Embryonic facial prominence (tissue), 1 donor: Measurements from ENCODE around the gene MAPK9.
"Not testable (repeated sequence)": the region's sequence is repeated elsewhere in the genome, so short reads cannot be mapped to it uniquely, and the experiment has no call there.

Experiments used
- DNase-seq: peaks from one replicate; pipeline ENCODE4 v3.0.0-alpha.2; 2016; ENCODE audit errors: extremely low spot score

Gene MAPK9

GRCh38 chr5:180326989-180327565 is 35.2 kb upstream of the MAPK9 start:
- no peak for DNase-seq

- DNase-seq: no peak
Observed at GRCh38 chr5:180324601-180324950, 32.7 kb upstream of the MAPK9 start.

GRCh38 chr5:180323941-180324600 is 32.2 kb upstream of the MAPK9 start:
- DNase-seq: no peak

GRCh38 chr5:180323160-180323559 is 31.3 kb upstream of the MAPK9 start:
- no peak for DNase-seq

GRCh38 chr5:180318456-180319089 is 26.7 kb upstream of the MAPK9 start:
- DNase-seq: no peak

- DNase-seq: no peak
Observed at GRCh38 chr5:180316586-180316985, 24.7 kb upstream of the MAPK9 start.

GRCh38 chr5:180315762-180316212 is 23.9 kb upstream of the MAPK9 start:
- DNase-seq: no peak

GRCh38 chr5:180313677-180314505 is 22.0 kb upstream of the MAPK9 start:
- peak; percentile 21 for DNase-seq

GRCh38 chr5:180311216-180311615 is 19.3 kb upstream of the MAPK9 start:
- DNase-seq: no peak

- no peak for DNase-seq
Observed at GRCh38 chr5:180306796-180307195, 14.9 kb upstream of the MAPK9 start.

- DNase-seq: no peak
Observed at GRCh38 chr5:180305481-180305880, 13.6 kb upstream of the MAPK9 start.

- no peak for DNase-seq
Observed at GRCh38 chr5:180304431-180305375, 12.8 kb upstream of the MAPK9 start.

- no peak for DNase-seq
Observed at GRCh38 chr5:180304016-180304292, 12.1 kb upstream of the MAPK9 start.

GRCh38 chr5:180303226-180304015 is 11.5 kb upstream of the MAPK9 start:
- DNase-seq: no peak

GRCh38 chr5:180302256-180302655 is 10.4 kb upstream of the MAPK9 start:
- DNase-seq: no peak

GRCh38 chr5:180301253-180301652 is 9.4 kb upstream of the MAPK9 start:
- no peak for DNase-seq

- no peak for DNase-seq
Observed at GRCh38 chr5:180299526-180299925, 7.6 kb upstream of the MAPK9 start.

GRCh38 chr5:180299014-180299413 is 7.1 kb upstream of the MAPK9 start:
- DNase-seq: not testable (repeated sequence)

- no peak for DNase-seq
Observed at GRCh38 chr5:180297587-180298282, 5.9 kb upstream of the MAPK9 start.

- DNase-seq: no peak
Observed at GRCh38 chr5:180296771-180297170, 4.9 kb upstream of the MAPK9 start.
